ENCODE results near the gene PLCB1. TPM values are rescaled to one million over a fixed set of nuclear protein-coding genes. Genes with fewer than 3 reads are reported as not detected.

Gene PLCB1
- total RNA-seq, 1 donor from 2014 or later: 58.5 TPM

DNA sequence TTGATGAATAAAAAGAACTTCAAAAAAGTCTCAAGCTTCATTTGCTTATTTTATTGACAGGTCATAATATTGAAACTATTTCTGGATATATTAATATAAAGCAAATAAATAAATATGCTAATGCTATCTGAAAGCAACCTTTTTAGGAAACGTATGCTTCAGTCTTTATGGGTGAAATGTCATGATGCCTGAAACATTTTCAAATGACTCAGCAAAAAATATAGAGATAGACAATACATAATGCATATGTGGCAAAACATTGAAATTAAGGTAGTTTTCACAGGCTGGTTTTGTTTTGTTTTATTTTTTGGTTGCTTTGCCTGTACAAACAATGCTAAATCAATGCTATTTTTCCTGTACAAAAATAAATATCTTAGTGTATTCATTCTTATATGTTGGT, 742.4 kb downstream of the PLCB1 start:
- intact Hi-C loops (cut with DNase I): no loop called here
- ATAC-seq (no peak), DNase-seq (ENCODE audit: low spot score) (no peak)

GRCh38 chr20:8875586-8875985, 743.5 kb downstream of the PLCB1 start:
- no peak for DNase-seq (ENCODE audit: low spot score)
- intact Hi-C loops (cut with DNase I): no loop called here
- no peak for ATAC-seq

- intact Hi-C loops (cut with DNase I): no loop called here
- ATAC-seq (no peak), DNase-seq (ENCODE audit: low spot score) (no peak)
These were observed 744.3 kb downstream of the PLCB1 start for GRCh38 chr20:8876366-8876765.

DNA sequence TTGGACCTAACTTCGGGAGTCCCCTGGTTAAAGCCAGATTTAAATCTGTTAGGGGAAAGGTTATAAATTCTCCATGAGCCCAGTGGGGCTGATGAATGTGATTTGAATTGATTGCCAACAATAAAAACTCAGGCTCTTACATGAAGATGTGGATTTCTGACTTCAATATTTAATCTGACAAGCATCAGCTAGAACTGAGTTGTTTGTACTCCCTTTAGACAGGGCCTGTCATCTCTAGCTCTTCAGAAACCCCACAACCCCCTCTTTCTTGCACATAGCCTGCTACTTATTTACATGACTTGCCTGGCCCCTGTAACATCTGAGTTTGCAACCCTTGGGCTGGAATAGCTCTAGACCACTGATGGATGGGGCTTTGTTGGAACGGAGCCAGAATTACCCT, 745.2 kb downstream of the PLCB1 start:
- no peak for DNase-seq (ENCODE audit: low spot score)
- intact Hi-C loops (cut with DNase I): no loop called here
- ATAC-seq: no peak

DNA sequence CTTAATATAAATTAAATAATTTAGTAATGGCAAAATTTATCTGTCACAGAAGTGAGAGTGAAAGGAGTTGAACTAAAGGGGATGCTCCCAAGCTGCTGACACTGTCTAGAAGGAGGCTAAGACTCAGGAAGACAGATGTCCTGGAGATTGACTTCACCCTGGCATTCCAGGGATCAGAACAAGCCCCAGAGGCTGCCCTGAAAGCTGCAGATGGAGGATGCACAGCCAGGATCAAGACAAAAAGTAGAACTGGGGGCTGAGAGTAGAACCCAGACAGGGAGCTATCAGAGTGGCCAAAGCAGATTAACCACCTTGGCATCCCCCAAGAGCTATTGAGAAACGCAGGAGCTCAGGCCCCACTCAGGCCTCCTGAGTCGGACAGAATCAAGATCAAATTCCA, 747.6 kb downstream of the PLCB1 start:
- DNase-seq (ENCODE audit: low spot score) (no peak), ATAC-seq (no peak)
- intact Hi-C loops (cut with DNase I): no loop called here

GRCh38 chr20:8880085-8880853, 748.2 kb downstream of the PLCB1 start:
- DNase-seq (ENCODE audit: low spot score): no peak
- intact Hi-C loops (cut with DNase I): no loop called here
- ATAC-seq: no peak

DNA sequence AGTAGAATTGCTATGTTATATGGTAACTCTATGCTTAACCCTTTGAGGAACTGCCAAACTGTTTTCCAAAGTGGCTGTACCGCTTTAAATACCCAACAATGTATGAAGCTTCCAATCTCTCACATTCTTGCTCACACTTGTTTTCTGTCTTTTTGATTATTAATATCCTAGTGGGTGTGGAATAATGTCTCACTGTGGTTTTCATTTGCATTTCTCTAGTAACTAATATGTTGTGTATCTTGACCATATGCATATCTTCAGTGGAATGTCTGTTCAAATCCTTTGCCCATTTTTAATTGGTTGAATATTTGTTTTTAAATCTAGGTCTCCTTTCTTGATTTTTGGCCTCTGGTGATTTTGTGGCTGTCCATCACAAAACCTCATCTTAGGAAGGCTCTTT, 759.0 kb downstream of the PLCB1 start:
- DNase-seq (ENCODE audit: low spot score) (no peak), ATAC-seq (no peak)
- intact Hi-C loops (cut with DNase I): no loop called here

DNA sequence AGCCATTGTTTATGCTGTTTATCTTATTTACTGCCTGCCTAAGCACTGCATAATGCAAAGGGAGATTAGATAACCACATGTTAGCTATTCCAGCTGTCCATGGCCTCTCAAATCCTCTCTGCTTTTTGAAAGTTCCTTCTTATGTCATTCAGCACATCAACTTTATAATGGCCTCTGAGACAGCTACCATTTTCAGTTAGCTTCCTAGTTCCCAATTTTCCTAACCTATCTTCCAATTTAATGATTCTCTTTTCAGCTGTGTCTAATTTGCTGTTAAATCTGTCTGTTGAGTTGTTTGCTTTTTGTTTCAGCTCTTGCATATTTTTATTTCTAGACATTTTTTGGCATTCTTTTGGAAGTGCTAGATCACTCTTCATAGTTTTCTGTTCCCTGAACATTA, 763.4 kb downstream of the PLCB1 start:
- intact Hi-C loops (cut with DNase I): no loop called here
- DNase-seq (ENCODE audit: low spot score) (no peak), ATAC-seq (no peak)

GRCh38 chr20:8898823-8899222, 766.8 kb downstream of the PLCB1 start:
- intact Hi-C loops (cut with DNase I): no loop called here
- DNase-seq (ENCODE audit: low spot score) (no peak), ATAC-seq (no peak)

DNA sequence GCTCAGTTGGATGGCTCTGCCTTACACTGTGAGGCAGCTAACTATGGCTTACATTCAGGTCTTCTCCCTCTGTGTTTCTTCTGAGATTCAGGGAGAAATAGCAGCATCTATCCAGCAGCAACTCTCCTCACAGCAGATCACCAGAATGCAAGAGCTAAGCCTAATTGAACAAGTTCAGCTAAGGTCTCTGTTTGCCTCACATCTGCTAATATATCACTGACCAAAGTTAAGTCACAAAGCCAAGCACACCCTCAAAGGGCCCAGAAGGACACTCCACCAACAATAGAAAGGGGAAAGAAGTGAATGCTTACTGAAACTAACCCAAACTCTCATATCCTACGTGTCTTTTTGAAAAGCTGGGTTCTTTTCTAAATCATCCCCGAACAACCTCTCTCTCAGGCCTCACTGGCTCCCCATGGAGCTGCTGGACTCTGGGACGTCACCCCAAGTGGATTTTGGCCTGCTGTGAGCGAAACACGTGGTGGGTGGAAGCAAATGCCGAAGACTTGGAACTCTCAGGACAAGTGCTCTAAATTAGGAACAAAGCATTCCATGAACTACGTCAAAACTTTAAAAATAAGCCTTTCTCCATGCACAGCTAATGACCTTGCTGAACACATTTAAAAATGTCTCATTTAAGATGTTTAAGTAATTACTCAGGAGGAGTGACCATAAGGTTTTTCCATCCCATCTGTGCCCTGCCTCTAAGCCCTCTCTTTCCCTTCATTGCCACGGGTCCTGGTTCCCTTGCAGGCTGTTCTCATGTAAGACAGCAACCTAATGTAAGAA, 769.4 kb downstream of the PLCB1 start:
- intact Hi-C loops (cut with DNase I): no loop called here
- DNase-seq (ENCODE audit: low spot score) (no peak), ATAC-seq (peak; percentile 84)

DNA sequence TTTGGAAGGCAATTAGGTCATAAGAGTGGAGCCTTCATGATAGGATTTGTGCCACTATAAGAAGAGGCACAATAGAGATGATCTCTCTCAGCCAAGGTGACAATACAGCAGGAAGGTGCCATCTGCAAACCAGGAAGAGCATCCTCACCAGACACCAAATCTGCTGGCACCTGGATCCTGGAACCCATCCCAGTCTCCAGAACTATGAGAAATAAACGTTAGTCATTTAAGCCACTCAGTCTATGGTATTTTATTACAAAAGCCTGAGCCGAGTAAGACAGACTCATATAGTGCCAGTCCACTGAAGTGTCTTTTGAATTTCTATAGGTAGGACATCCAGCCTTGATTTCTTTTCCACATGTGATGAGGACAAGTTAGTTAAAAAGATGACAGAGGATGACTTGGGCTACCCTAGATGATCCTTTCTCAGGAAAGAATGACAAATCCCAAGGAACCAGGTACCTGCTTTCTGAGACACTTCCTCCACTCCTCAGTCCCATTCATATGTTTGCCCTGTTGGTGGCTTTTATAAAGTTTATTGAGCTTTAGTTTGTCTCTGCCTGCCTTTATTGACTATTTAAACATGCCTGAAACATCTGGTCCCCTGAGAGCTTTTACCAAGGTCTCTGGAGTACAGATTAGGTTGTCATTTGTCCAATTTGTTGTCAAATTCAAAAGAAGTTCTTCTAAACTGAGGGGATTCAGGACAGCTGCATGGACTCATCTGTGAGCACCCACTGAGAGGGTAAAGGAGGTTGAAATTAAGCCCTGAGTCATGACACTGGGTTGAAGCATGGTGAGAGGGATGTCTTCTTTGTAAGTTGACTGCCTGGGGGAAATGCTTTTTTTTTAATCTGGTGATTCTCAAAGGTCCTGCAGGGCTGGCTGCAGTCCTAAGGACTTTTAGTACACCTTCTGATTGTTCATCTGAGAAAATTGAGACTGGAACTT, 771.9 kb downstream of the PLCB1 start:
- ATAC-seq (no peak), DNase-seq (ENCODE audit: low spot score) (no peak)
- intact Hi-C loops (cut with DNase I): no loop called here

- intact Hi-C loops (cut with DNase I): no loop called here
- ATAC-seq (no peak), DNase-seq (ENCODE audit: low spot score) (no peak)
These were observed 777.5 kb downstream of the PLCB1 start for GRCh38 chr20:8909596-8909995.

GRCh38 chr20:8912096-8912495, 780.0 kb downstream of the PLCB1 start:
- ATAC-seq (no peak), DNase-seq (ENCODE audit: low spot score) (no peak)
- intact Hi-C loops (cut with DNase I): no loop called here

DNA sequence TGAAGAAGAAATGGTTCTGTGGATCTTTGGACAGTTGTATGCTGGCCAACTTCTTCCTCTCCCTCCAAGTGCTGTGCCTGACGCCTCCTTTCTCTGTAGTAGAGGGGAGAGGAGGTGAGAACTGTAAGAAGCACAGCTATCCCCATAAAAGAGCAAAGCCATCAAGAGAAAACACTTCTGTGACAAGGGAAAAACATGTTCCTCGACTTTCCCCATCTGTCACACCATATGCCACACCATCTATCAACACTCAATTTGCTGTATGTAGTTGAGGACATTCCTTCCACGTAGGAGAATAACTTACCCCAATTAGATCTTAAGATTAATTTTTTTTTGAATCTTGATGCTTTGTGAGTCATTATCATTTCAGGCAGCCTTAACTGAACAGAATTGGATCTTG, 780.7 kb downstream of the PLCB1 start:
- DNase-seq (ENCODE audit: low spot score): no peak
- intact Hi-C loops (cut with DNase I): no loop called here
- no peak for ATAC-seq

- ATAC-seq (no peak), DNase-seq (ENCODE audit: low spot score) (no peak)
- intact Hi-C loops (cut with DNase I): no loop called here
These were observed 781.4 kb downstream of the PLCB1 start for GRCh38 chr20:8913456-8913855.

DNA sequence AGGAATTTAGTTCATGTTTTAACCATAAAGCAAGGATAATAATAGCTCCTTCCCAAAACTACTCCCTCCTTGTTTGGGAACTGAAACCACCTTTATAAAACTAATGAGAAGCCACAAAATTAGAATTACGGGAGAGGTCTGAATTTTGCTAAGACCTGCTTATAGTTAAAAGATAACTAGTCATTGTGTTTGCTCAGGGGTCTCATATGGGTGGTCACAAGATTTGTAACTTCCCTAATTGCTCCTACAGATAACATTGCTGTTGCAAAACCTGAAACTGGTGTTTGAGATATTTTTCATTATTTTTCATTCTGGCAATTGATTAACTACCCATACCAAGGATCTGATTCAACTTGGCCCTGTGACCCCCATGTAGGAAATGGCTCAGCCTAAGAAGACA, 782.4 kb downstream of the PLCB1 start:
- DNase-seq (ENCODE audit: low spot score): no peak
- intact Hi-C loops (cut with DNase I): no loop called here
- ATAC-seq: no peak

DNA sequence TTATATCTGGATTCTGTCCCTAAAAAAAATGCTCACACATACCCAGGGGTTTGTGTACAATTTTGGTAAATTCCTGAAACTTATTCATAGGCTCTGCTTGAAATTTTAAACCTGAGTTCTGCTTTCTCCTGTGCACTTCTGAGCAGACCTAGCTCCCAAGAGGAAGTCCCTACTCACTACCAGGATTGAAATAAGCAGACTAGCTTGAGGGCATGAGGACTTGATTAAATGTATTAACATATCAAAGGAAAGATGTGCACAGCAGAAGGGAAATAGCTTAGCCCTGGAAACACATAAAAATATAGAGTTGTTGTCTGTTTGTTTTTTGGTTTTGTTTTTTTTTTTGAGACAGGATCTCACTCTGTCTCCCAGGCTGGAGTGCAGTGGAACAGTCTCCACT, 785.0 kb downstream of the PLCB1 start:
- intact Hi-C loops (cut with DNase I): no loop called here
- DNase-seq (ENCODE audit: low spot score): no peak
- no peak for ATAC-seq

DNA sequence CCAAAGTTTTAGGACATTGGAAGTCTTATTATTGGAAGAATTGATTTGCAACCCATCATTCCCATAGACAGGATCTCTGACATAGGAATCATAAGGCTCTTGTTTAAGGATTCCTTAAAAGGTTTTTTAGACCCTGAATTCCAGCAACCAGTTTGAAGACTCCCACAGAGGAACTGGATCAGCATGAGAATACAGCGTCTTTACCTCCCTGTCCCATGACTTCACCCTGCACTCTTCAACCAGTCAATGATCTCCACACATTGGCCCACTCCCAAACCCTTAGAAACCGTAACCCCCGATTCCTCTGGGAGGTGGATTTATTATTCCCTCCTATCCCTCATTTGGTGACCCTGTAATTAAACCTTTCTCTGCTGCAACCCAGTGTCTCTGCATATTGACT, 786.1 kb downstream of the PLCB1 start:
- no peak for DNase-seq (ENCODE audit: low spot score)
- no peak for ATAC-seq
- intact Hi-C loops (cut with DNase I): no loop called here

GRCh38 chr20:8924539-8924938, 792.5 kb downstream of the PLCB1 start:
- intact Hi-C loops (cut with DNase I): no loop called here
- ATAC-seq: no peak

DNA sequence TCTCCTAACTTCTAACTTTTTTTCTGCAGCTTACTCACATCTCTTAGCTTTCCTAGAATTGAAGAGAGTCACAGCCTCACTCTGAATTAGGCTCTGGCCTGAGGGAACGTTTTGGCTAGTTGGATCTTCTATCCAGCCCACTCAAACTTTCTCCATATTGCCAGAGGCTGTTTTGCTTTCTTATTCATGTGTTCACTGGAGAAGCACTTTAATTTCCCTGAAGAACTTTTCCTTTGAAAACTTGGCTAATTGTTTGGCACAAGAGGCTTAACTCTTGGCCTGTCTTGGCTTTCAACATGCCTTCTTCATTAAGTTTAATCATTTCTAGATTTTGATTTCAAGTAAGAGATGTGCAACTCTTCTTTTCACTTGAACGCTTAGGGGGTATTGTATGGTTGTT, 798.7 kb downstream of the PLCB1 start:
- intact Hi-C loops (cut with DNase I): no loop called here
- ATAC-seq (peak; percentile 34), DNase-seq (ENCODE audit: low spot score) (no peak)

More at GRCh38 chr20:8924539-8924938, 792.5 kb downstream of the PLCB1 start:
- no peak for DNase-seq (ENCODE audit: low spot score)

Data from sciatic nerve (tissue), 2 donors.